Psoas muscle (tissue), 8 donors: ENCODE results near the gene FBXL7. TPM values are rescaled to one million over a fixed set of nuclear protein-coding genes. Genes with fewer than 3 reads are reported as not detected.

ENCODE experiments used
- ATAC-seq, 4 donors: fragments of 200-7000 bp; cut with Tn5 transposase; one replicate each; pipeline ENCODE4 v1.9.1; 2020; ENCODE audit warnings: moderate library complexity in 3 of 4, mild to moderate bottlenecking in 2 of 4
- DNase-seq, 2 donors: peaks; one replicate each; pipeline ENCODE4 v3.0.0-alpha.2; 2020
- H3K27ac ChIP-seq: fragments of 200-600 bp; one replicate; pipeline ENCODE4 v1.8.0; 2022
- H3K27me3 ChIP-seq, 3 donors: fragments of 200-600 bp in 1 of 3; one replicate each; pipeline versions ENCODE4 v1.6.1 to v1.8.0; 2013 to 2022; ENCODE audit warnings: low read length in 2 of 3, mild to moderate bottlenecking in 2 of 3, moderate library complexity in 1 of 3; ENCODE audit not compliant: insufficient read depth in 3 of 3
- H3K36me3 ChIP-seq, 2 donors: fragments of 200-600 bp in 1 of 2; one replicate each; pipeline versions ENCODE4 v1.6.1 to v1.8.0; 2013 to 2022; ENCODE audit warnings: low read depth in 1 of 2, mild to moderate bottlenecking in 1 of 2, moderate library complexity in 1 of 2; ENCODE audit not compliant: insufficient read depth in 1 of 2
- H3K4me1 ChIP-seq: fragments of 200-600 bp; one replicate; pipeline ENCODE4 v1.8.0; 2022
- H3K4me3 ChIP-seq: fragments of 200-600 bp; one replicate; pipeline ENCODE4 v1.8.0; 2022; ENCODE audit warnings: mild to moderate bottlenecking
- H3K9me3 ChIP-seq: fragments of 200-600 bp; one replicate; pipeline ENCODE4 v1.8.0; 2022
- WGBS, 3 donors: extraction: QIAGEN DNeasy Blood & Tissue Kit; methylation state at CpG; one replicate each; pipeline versions ENCODE4 v1.1.6 to v1.1.7; 2013; 5-methylcytosine and 5-hydroxymethylcytosine counted together
- intact Hi-C, 2 donors: fragments of 100-400 bp; cut with DNase I; formaldehyde crosslinking; loops; one replicate each; pipeline versions ENCODE4 v1.11.0 to v1.14.2; 2022
- polyA plus RNA-seq, 3 donors: library from polyadenylated mRNA; stranded (reverse); fragments of 200-250 nt; gene quantifications; one replicate each; pipeline ENCODE4 v1.2.3, GENCODE V29; 2013
- total RNA-seq, 4 donors: library from RNA; stranded (reverse); fragmentation: NEBNext Ultra II Directional in 2 of 4; extraction: Animal tissue kit (Norgen Biotek cat#: 25700) in 2 of 4; gene quantifications; one replicate each; pipeline versions ENCODE4 v1.2.1 to v1.2.4, GENCODE V29; 2021 to 2023
- TF ChIP-seq, protein P1 (sequence below): fragments of 200-600 bp; IDR thresholded peaks from one replicate; pipeline ENCODE4 v1.8.0; 2022; ENCODE audit warnings: antibody characterized with exemption
- donor health status: healthy with polysubstance abuse.
- donor health status: DM: no; HTN: no; CAD: no; lungs with moderate emphysema.
- donor health status: Bipolar disorder and iron deficiency.
- donor health status: healthy.
- donor health status: DM: yes; HTN: yes; CAD: no.
- donor health status: DM: no; HTN: no; CAD: no.
- donor health status: DM: no; HTN: no; CAD: no.
- donor health status: DM: yes; HTN: yes; CAD: no.

The FBXL7 gene
- total and polyA plus RNA-seq, 7 donors = 1.6 to 7.5 (median 2.6) TPM

DNA sequence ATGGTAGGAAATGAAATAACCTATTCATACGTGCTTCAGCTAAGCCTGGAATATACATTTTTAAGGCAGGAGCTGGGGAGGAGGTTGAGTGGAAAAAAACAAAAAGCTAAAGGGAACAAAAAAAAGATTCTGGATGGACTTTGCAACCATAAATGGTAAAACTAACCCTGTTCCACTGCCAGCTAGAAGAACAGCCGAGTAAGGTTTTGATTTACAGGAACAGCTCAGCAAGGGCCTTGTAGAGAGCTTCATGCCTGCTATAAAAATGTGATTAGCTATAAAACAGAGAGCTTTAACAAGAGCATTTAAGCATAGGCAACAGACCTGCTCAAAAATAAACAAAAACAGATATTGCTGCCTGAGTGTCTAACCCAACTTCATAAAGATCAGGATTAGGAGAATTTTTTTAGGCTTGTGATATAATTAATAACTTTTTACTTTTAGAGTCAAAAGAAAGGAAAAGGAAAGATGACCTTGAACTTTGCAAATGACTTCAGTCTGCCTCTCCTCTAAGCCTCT, 194.8 kb downstream of the FBXL7 start:
- WGBS, 3 donors = 29 to 42% (median 35%) methylated on average over 2 of the region's 2 CpGs
- TF ChIP-seq, protein P1, sequence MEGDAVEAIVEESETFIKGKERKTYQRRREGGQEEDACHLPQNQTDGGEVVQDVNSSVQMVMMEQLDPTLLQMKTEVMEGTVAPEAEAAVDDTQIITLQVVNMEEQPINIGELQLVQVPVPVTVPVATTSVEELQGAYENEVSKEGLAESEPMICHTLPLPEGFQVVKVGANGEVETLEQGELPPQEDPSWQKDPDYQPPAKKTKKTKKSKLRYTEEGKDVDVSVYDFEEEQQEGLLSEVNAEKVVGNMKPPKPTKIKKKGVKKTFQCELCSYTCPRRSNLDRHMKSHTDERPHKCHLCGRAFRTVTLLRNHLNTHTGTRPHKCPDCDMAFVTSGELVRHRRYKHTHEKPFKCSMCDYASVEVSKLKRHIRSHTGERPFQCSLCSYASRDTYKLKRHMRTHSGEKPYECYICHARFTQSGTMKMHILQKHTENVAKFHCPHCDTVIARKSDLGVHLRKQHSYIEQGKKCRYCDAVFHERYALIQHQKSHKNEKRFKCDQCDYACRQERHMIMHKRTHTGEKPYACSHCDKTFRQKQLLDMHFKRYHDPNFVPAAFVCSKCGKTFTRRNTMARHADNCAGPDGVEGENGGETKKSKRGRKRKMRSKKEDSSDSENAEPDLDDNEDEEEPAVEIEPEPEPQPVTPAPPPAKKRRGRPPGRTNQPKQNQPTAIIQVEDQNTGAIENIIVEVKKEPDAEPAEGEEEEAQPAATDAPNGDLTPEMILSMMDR = no peak
- no peaks in the 10 kb centered on the region for H3K9me3 ChIP-seq
- no peaks in the 10 kb centered on the region for H3K4me1 ChIP-seq
- no peaks in the 10 kb centered on the region for H3K36me3 ChIP-seq
- peaks cover 0 to 2% (median 0%) of the 10 kb centered on the region in 3 donors for H3K27me3 ChIP-seq
- intact Hi-C loops = no loop called here
- H3K4me3 ChIP-seq = no peak overlapping the region
- no peak for ATAC-seq
- peak overlapping the region; percentile 44 for H3K27ac ChIP-seq
- no peak for DNase-seq

DNA sequence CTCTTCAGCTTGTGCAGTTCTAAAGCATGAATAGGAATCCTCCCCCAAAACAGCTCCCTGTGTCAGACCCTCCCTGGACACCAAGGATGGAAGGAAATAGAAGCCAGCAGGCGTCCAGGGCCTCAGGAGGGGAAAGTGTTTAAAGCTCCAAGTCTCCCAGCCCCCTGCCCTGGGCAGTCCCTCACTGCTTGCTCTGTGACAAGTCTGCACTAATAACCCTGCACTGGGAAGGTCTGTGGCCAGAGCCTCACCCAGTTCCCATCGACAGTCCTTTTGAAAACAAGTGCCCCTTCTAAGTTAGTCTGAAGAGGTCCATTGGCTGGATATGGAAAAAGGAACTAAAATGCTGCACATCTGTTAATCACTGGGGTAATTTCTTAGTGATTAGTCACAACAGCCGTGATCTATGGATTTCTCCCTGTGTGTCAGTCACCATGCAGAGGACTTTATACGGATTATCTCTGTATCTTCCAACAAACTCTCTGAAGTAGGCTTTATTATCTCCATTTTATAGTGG, 195.3 kb downstream of the FBXL7 start:
- no peaks in the 10 kb centered on the region for H3K9me3 ChIP-seq
- no peak for ATAC-seq
- 31 to 48% (median 39%) methylated on average over 4 of the region's 4 CpGs for WGBS, 3 donors
- intact Hi-C loops = no loop called here
- TF ChIP-seq, protein P1 = no peak
- no peak overlapping the region for H3K4me3 ChIP-seq
- peak overlapping the region; percentile 44 for H3K27ac ChIP-seq
- H3K4me1 ChIP-seq = no peaks in the 10 kb centered on the region
- H3K36me3 ChIP-seq = no peaks in the 10 kb centered on the region
- H3K27me3 ChIP-seq = peaks cover 0 to 2% (median 0%) of the 10 kb centered on the region in 3 donors
- DNase-seq = no peak

GRCh38 chr5:15700373-15700772, 200.4 kb downstream of the FBXL7 start:
- DNase-seq = no peak
- TF ChIP-seq, protein P1 = no peak
- H3K36me3 ChIP-seq = no peaks in the 10 kb centered on the region
- H3K27ac ChIP-seq = no peak overlapping the region
- no peaks in the 10 kb centered on the region for H3K9me3 ChIP-seq
- H3K4me1 ChIP-seq = no peaks in the 10 kb centered on the region
- H3K4me3 ChIP-seq = no peak overlapping the region
- WGBS, 3 donors = 54 to 82% (median 74%) methylated on average over 2 of the region's 2 CpGs
- no peaks in the 10 kb centered on the region for H3K27me3 ChIP-seq
- intact Hi-C loops = no loop called here
- no peak for ATAC-seq

DNA sequence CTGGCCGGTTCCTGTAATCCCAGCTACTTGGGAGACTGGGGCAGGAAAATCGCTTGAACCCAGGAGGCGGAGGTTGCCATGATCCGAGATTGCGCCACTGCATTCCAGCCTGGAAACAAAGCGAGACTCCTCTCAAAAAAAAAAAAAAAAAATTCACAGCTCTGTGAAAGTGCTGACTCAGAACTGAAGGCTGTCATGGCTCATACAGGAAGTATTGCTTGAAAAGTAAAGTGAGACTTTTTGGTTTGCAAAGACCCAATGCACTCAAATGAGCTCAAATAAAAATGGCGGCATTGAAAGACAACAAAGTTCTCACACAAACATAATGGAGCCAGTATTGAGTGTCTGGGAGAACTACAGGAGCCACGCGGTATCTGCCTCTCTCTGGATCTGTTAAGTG, 202.1 kb downstream of the FBXL7 start:
- Histone ChIP-seq H3K27me3 (no peaks in the 10 kb centered on the region), H3K9me3 (no peaks in the 10 kb centered on the region), H3K4me3 (no peak overlapping the region), H3K36me3 (no peaks in the 10 kb centered on the region), H3K4me1 (no peaks in the 10 kb centered on the region), H3K27ac (no peak overlapping the region)
- ATAC-seq (no peak), DNase-seq (no peak)
- intact Hi-C loops = no loop called here
- TF ChIP-seq, protein P1 = no peak
- WGBS, 3 donors = 97 to 98% (median 97%) methylated on average over 9 of the region's 9 CpGs

DNA sequence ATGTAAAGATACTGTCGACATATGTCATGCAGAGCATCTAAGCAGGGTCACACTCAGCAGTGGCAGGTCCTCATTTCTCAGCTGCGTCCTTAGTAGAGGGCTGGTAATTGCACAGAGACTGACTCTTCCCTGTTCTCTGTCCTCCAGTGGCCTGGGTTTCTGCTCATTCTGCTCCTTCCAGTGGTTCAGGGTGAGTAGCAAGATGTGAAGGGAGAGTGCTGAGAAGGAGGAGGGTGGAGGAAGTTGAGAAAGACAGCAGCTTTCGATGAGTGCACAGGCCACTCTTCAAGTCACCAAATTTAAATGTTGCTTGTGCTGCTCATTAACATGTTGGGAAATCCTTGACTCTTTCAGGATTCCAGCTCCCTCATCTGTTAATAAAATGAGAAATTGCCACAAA, 203.9 kb downstream of the FBXL7 start:
- TF ChIP-seq, protein P1 = no peak
- no peaks in the 10 kb centered on the region for H3K9me3 ChIP-seq
- no peaks in the 10 kb centered on the region for H3K36me3 ChIP-seq
- no peak overlapping the region for H3K27ac ChIP-seq
- H3K4me1 ChIP-seq = no peaks in the 10 kb centered on the region
- H3K4me3 ChIP-seq = no peak overlapping the region
- DNase-seq = no peak
- 88 to 90% (median 89%) methylated on average over 3 of the region's 3 CpGs for WGBS, 3 donors
- intact Hi-C loops = no loop called here
- no peaks in the 10 kb centered on the region for H3K27me3 ChIP-seq
- ATAC-seq = no peak
